ENCODE measurements around the gene IPO4. TPM values are rescaled to one million over a fixed set of nuclear protein-coding genes. Genes with fewer than 3 reads are reported as not detected.

IPO4 gene
- total RNA-seq, 1 experiment from 2014 or later = 52.1 TPM

- in situ Hi-C loops (cut with HindIII; ENCODE audit: low pct_unique_long_range_greater_than_20kb, low sequenced_read_pairs) = no loop called here
- DNase-seq (ENCODE audit: low read depth, low spot score) = no peak
Observed at GRCh38 chr14:24183014-24183481, 5.6 kb downstream of the IPO4 start.

- DNase-seq (ENCODE audit: low read depth, low spot score) = no peak
- in situ Hi-C loops (cut with HindIII; ENCODE audit: low pct_unique_long_range_greater_than_20kb, low sequenced_read_pairs) = no loop called here
Observed at GRCh38 chr14:24182110-24182882, 6.3 kb downstream of the IPO4 start.

- in situ Hi-C loops (cut with HindIII; ENCODE audit: low pct_unique_long_range_greater_than_20kb, low sequenced_read_pairs) = no loop called here
- DNase-seq (ENCODE audit: low read depth, low spot score) = no peak
Observed at GRCh38 chr14:24181371-24182077, 7.1 kb downstream of the IPO4 start.

- in situ Hi-C loops (cut with HindIII; ENCODE audit: low pct_unique_long_range_greater_than_20kb, low sequenced_read_pairs) = no loop called here
- peak; percentile 20 for DNase-seq (ENCODE audit: low read depth, low spot score)
Observed at GRCh38 chr14:24179961-24180796, 8.4 kb downstream of the IPO4 start.

- in situ Hi-C loops (cut with HindIII; ENCODE audit: low pct_unique_long_range_greater_than_20kb, low sequenced_read_pairs) = no loop called here
- DNase-seq (ENCODE audit: low read depth, low spot score) = no peak
Observed at GRCh38 chr14:24179294-24179960, 9.2 kb downstream of the IPO4 start.

GRCh38 chr14:24178399-24179178 lies 10.0 kb downstream of the IPO4 start:
- no peak for DNase-seq (ENCODE audit: low read depth, low spot score)
- in situ Hi-C loops (cut with HindIII; ENCODE audit: low pct_unique_long_range_greater_than_20kb, low sequenced_read_pairs) = no loop called here

GRCh38 chr14:24177891-24178290 lies 10.7 kb downstream of the IPO4 start:
- in situ Hi-C loops (cut with HindIII; ENCODE audit: low pct_unique_long_range_greater_than_20kb, low sequenced_read_pairs) = no loop called here
- DNase-seq (ENCODE audit: low read depth, low spot score) = no peak

GRCh38 chr14:24177041-24177825 lies 11.4 kb downstream of the IPO4 start:
- in situ Hi-C loops (cut with HindIII; ENCODE audit: low pct_unique_long_range_greater_than_20kb, low sequenced_read_pairs) = no loop called here

GRCh38 chr14:24176599-24176998 lies 12.0 kb downstream of the IPO4 start:
- DNase-seq (ENCODE audit: low read depth, low spot score) = no peak
- in situ Hi-C loops (cut with HindIII; ENCODE audit: low pct_unique_long_range_greater_than_20kb, low sequenced_read_pairs) = no loop called here

More at GRCh38 chr14:24177041-24177825, 11.4 kb downstream of the IPO4 start:
- DNase-seq (ENCODE audit: low read depth, low spot score) = no peak

- no peak for DNase-seq (ENCODE audit: low read depth, low spot score)
Observed at GRCh38 chr14:24172871-24173281, 15.7 kb downstream of the IPO4 start.

GRCh38 chr14:24172261-24172860 lies 16.3 kb downstream of the IPO4 start:
- in situ Hi-C loops (cut with HindIII; ENCODE audit: low pct_unique_long_range_greater_than_20kb, low sequenced_read_pairs) = no loop called here
- no peak for DNase-seq (ENCODE audit: low read depth, low spot score)

More at GRCh38 chr14:24172871-24173281, 15.7 kb downstream of the IPO4 start:
- in situ Hi-C loops (cut with HindIII; ENCODE audit: low pct_unique_long_range_greater_than_20kb, low sequenced_read_pairs) = no loop called here

GRCh38 chr14:24171422-24172260 lies 17.0 kb downstream of the IPO4 start, which contains the start of gene REC8:
REC8 (plus strand) TSS chr14:24172080; CDS start chr14:24172553, 473 bp downstream.
- in situ Hi-C loops (cut with HindIII; ENCODE audit: low pct_unique_long_range_greater_than_20kb, low sequenced_read_pairs) = no loop called here
- no peak for DNase-seq (ENCODE audit: low read depth, low spot score)

- DNase-seq (ENCODE audit: low read depth, low spot score) = no peak
- in situ Hi-C loops (cut with HindIII; ENCODE audit: low pct_unique_long_range_greater_than_20kb, low sequenced_read_pairs) = no loop called here
Observed at GRCh38 chr14:24167469-24168114, 21.0 kb downstream of the IPO4 start.

- in situ Hi-C loops (cut with HindIII; ENCODE audit: low pct_unique_long_range_greater_than_20kb, low sequenced_read_pairs) = no loop called here
- no peak for DNase-seq (ENCODE audit: low read depth, low spot score)
Observed at GRCh38 chr14:24165785-24166184, 22.8 kb downstream of the IPO4 start.

All from SK-MEL-5 (cell line).